GM19452 (cell line): ENCODE results near the gene STK40.

ENCODE experiments used
- ATAC-seq: cut with Tn5 transposase; IDR thresholded peaks from one replicate; pipeline ENCODE4 v1.9.1; 2021; ENCODE audit not compliant: unreplicated experiment

STK40 gene

DNA sequence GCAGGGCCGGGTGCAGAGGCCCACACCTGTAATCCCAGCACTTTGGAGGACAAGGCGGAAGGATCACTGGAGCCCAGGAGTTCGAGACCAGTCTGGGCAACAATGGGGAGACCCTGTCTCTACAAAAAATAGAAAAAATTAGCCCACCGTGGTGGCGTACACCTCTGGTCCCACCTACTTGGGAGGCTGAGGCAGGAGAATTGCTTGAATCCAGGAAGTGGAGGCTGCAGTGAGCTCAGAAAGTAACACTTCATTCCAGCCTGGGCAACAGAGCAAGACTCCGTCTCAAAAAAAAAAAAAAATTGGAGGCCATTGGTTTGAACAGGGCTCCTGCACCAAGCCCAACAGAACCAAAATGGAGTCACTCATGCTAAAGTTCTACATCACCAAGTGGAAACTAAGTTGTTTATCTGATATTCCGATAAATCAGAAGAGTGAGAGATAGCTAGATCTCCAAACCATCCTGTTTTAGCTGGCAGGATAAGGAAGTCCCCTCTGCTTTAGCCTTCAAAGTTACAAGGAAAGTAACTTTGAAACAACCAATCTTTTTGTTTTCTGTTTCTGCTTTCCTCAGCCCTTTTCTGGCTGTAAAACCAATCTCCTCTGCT, 12.8 kb upstream of the STK40 start:
- ATAC-seq, result no peak

GRCh38 chr1:36397378-36398230, 11.9 kb upstream of the STK40 start, which contains the start of gene LSM10:
TSS of gene LSM10 (minus strand) at chr1:36397908. CDS start at chr1:36394129, 3,779 bp downstream.
- peak; percentile 74 for ATAC-seq

- ATAC-seq, result peak; percentile 23
Observed at GRCh38 chr1:36397083-36397377, 11.3 kb upstream of the STK40 start.

DNA sequence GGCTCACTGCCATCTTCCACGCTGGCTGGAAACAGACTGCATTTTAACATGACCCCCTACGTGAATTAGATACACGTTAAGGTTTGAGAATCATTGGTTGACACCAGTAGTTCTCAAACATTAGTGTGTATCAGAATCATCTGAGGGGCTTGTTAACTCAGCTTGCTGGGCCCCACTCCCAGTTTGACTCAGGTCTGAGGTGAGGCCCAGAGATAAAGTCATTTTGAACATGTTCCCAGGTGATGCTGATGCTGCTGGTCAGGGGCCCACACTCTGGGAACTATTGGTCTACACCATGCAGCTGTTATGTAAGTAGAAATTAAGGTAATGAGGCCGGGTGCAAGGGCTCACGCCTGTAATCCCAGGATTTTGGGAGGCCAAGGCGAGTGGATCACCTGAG, 10.6 kb upstream of the STK40 start:
- no peak for ATAC-seq

DNA sequence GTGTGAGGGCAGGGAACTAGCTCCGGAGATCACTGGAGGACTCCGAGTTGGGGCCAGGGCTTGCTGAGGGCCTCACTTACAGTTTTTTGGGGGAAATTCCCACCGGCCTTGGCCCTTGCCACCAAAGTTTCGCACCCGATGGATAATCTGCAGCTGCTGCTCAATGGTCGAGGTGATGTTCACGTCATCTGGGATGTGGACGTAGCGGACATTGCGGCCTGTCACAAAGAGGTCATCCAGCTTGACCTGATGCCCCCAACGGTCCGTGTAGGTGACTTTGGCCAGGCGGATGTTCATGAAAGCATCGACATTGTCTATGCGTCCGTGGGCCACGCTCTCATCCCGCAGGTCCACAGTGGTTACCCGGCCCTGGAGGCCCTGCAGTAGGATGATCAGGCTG, 8.0 kb upstream of the STK40 start:
- no peak for ATAC-seq

GRCh38 chr1:36392836-36393235, 7.1 kb upstream of the STK40 start:
- no peak for ATAC-seq

GRCh38 chr1:36391271-36391670, 5.5 kb upstream of the STK40 start:
- ATAC-seq, result no peak

DNA sequence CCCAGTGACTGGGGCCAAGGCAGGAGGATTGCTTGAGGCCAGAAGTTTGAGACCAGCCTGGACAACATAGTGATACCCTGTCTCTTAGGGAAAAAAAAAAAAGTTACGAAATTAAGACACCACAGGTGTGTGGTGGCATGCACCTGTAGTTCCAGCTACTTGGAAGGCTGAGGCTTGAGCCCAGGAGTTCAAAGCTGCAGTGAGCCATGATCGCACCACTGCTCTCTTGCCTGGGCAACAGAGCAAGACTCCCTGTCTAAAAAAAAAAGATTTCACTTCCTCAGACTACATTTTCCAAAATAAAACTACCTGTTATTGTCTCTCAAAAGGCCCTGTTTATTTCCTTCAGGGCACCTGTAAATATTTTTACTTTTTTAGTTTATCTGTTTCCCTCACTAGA, 4.7 kb upstream of the STK40 start:
- no peak for ATAC-seq

DNA sequence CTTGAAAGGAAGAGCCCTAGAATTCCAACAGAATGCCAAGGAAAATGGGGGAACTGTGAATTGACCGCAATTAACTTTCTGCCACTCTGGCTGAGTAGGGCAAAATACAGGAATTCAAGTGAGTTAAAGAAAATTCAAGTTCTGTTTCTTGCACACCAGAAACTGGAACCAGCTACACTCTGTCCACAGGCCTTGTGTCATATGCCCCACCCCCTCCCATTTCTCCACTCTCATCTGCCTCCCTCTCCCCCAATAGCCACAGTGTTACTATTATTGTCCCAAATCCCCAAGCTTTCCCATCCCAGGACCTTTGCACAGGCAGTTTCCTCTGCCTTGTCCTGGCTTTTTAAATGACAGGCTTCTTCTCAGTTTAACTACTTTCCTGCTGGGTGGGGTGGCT, 4.3 kb upstream of the STK40 start:
- no peak for ATAC-seq

DNA sequence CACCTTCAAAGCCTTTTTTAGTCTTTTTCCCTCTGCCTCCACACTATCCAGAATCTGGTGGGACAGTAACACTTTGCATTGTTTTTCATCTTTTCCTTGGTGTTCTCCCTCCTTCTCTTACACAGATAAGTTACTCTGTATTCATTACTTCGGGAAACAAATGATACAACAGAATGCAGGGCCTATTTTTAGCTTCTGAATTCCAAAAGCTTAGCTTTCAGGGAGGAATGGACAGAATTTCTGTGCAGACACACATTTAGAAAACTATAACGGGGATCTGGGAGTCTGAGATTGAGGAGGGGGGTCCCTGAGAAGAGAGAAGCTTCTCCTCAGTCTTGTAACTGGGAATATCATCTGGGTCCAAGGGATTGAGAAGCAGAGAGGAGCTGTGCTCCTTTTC, 3.5 kb upstream of the STK40 start:
- no peak for ATAC-seq

DNA sequence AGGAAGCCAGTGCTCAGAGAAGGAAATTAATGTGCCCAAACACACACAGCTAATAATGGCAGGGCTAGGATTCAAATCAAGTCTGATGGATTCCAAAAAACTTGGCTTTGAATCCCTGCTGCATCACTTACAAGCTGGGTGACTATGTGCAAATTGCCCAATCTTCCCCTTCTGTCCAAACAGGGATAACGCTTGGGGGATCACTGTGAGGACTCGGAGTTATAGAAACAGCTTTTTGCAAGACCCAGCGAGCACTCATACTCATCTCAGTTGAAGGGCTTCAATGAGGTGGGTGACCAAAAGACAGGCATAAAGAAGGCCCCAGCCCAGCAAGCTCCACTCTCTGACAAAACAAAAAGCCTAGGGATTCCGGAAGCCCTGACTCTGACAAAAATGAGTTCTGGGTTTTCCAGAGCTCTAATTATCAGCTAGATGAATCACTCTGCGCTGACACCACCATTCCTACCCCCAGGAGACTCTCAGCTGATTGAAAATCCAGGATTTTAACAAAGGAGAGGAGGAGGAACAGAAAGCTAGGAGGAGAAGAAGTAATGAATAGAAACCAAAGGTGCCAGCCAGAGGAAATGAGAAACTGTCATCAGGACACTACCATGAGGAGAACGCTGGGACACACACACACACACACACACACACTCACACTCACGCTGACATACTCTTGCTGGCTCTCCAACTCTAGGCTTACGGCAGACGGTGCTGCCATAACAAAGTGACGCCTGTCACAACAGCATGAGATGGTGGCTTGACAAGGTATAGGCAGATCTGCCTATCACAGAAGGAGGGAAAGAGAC, 1.6 kb upstream of the STK40 start:
- no peak for ATAC-seq

DNA sequence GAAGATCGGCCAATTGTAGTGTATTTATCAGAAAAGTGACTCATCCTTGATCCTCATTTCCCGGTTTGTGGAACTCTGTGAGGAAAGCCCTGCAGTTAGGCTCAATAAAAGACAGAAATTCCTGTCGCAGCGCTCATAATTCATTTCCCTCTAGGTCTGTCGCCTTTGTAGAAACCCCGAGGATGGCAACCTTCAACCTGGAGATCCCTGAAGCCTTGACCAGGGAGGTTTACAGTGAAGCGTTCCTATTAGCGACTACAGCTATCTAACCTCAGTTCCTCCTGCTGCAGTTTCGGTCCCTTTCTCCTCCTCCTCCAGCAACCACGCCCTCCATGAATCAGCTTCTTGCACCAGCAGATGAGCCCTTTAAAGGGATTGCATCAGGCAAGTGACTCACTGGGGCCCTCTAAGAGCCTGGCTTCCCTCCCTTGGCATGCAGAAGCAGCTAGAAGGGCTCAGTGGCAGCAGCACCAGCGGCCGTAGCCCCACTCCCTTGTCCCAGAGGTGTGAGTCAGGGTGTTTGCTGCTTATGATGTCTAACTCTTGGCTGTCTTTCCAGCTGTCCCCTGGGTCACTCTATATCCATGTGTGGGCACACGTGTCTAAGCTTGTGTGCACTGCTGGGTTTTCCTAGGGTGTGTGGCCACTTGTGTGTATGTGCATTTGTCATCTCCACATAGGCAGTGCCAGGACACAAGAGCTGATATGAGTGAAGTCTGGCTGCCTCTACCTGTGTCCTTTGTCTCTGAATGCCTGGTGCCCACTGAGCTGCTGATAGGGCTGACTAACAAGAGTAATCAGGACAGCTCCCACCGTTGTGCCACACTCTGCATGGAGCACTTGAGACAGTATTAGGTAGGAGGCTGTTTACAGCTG, 779 bp upstream of the STK40 start:
- peak; percentile 44 for ATAC-seq

GRCh38 chr1:36384542-36385409, 948 bp downstream of the STK40 start:
- no peak for ATAC-seq

DNA sequence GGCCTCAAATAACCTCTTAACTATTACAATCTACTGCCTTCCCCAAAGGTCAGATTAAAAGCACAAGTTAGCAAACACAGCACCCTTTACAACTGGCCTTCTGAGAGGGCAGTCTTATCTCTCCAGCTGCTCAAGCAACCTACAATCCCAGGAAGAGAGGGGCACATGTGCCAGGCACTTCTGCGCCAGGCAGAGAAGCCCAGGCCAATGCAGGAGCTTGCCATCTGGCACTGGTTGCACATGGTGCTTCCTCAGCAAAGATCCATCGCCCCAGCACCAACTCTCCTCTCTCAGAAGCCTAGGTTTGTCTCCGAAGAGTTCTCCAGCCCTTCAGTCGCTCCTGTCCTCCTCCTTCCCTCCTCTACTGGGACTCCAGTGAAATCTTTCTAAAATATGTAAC, 2.5 kb downstream of the STK40 start:
- ATAC-seq, result no peak

GRCh38 chr1:36382669-36383068, 3.1 kb downstream of the STK40 start:
- no peak for ATAC-seq

DNA sequence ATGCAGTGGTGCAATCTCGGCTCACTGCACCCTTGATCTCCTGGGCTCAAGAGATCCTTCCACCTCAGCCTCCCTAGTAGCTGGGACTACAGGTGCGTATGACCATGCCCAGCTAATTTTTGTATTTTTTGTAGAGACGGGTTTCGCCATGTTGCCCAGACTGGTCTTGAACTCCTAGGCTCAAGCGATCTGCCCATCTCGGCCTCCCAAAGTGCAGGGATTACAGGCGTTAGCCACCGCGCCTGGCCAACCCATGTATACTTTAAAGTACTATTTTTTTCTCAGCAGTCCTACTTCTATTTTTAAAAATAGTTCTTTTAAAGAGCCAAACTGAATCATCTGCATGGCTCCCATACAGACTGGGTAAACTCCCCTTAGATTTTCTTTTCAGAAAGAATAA, 3.5 kb downstream of the STK40 start:
- ATAC-seq, result no peak

GRCh38 chr1:36381405-36381804, 4.3 kb downstream of the STK40 start:
- ATAC-seq, result no peak

- ATAC-seq, result no peak
Observed at GRCh38 chr1:36380782-36381181, 4.9 kb downstream of the STK40 start.

DNA sequence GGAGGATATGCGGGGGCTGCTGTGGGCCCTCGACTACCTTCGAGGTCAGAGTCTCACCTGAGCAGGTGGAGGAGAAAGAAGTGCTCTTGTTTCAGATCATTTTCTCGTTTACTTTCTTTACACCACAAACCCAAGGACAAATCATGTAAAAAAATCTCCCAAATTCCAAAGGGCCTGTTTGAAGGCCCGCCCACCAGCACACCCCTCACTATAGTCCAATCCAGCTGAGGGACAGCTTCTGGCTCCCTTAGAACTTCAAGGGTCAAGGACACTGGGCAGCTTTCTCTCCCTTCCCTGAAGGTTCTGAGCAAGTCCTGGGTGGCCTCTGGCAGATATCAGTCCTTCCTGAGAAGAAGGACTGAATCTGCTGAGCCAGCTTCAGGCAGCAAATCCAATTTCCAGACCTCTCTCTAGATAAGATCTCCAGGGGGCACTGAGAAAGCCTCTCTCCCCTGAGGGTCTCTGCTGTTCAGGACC, 5.5 kb downstream of the STK40 start:
- no peak for ATAC-seq
